ENCODE data around the gene SMIM13.

The SMIM13 gene

DNA sequence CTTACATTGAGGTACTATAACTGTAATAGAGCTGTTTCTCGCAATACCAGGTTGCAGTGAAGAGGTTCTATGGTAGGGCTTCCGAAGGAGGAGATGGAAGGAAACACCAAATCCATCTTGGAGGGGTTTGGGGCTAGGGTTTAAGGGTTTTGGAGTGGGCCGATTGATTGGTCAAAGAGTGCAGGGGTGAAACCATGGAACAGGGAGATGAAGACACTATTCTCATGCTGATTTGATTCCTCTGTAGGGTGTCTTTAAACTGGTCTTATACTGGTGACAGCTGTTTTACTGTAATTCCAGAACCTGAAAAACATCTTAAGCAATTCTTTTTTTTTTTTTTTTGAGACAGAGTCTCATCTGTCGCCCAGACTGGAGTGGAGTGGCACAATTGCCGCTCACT lies 7.8 kb downstream of the SMIM13 start:
- no peak overlapping the region for H3K4me2 ChIP-seq (ENCODE audit: low read length)
- no peaks in the 10 kb centered on the region for H3K4me1 ChIP-seq (ENCODE audit: control insufficient read depth, low read length)
- H3F3A ChIP-seq (ENCODE audit: control insufficient read depth, insufficient read depth): no peaks in the 10 kb centered on the region
- no peak for TF ChIP-seq EZH2phosphoT487 (IDR thresholded peaks at IDR 0.05; ENCODE audit: borderline replicate concordance, low read length)
- no peak for TF ChIP-seq CTCF (IDR thresholded peaks at IDR 0.05; ENCODE audit: low read depth, low read length, poor library complexity, severe bottlenecking)
- H3K27me3 ChIP-seq (ENCODE audit: control insufficient read depth, low read length): no peaks in the 10 kb centered on the region
- peaks cover 100% of the 10 kb centered on the region for H3K79me2 ChIP-seq (ENCODE audit: control insufficient read depth, low read length)
- no peaks in the 10 kb centered on the region for H3K9me2 ChIP-seq (replicated peaks; ENCODE audit: control insufficient read depth, low read length)
- H4K20me1 ChIP-seq (ENCODE audit: control insufficient read depth, insufficient read depth, low read depth, low read length): 0 out of 2 replicates have a peak, but pooled peaks cover 1% of the 10 kb centered on the region
- no peak overlapping the region for H3K4me3 ChIP-seq (ENCODE audit: low read length)
- no peaks in the 10 kb centered on the region for H3K9me3 ChIP-seq (ENCODE audit: control insufficient read depth, insufficient read depth, low read length)
- peaks cover 13% of the 10 kb centered on the region for H3K36me3 ChIP-seq (ENCODE audit: control insufficient read depth, low read length)
- no peak overlapping the region for H3K27ac ChIP-seq (ENCODE audit: low read depth, low read length)

- TF ChIP-seq CTCF (IDR thresholded peaks at IDR 0.05; ENCODE audit: low read depth, low read length, poor library complexity, severe bottlenecking) (no peak), EZH2phosphoT487 (IDR thresholded peaks at IDR 0.05; ENCODE audit: borderline replicate concordance, low read length) (no peak)
- Histone ChIP-seq H3K27me3 (ENCODE audit: control insufficient read depth, low read length) (no peaks in the 10 kb centered on the region), H4K20me1 (ENCODE audit: control insufficient read depth, insufficient read depth, low read depth, low read length) (peaks cover 13% of the 10 kb centered on the region; the same call in 1 of the 2 replicates), H3K4me1 (ENCODE audit: control insufficient read depth, low read length) (no peaks in the 10 kb centered on the region), H3K79me2 (ENCODE audit: control insufficient read depth, low read length) (peaks cover 100% of the 10 kb centered on the region), H3K27ac (ENCODE audit: low read depth, low read length) (no peak overlapping the region), H3K4me3 (ENCODE audit: low read length) (no peak overlapping the region), H3K9me3 (ENCODE audit: control insufficient read depth, insufficient read depth, low read length) (no peaks in the 10 kb centered on the region), H3F3A (ENCODE audit: control insufficient read depth, insufficient read depth) (no peaks in the 10 kb centered on the region), H3K4me2 (ENCODE audit: low read length) (no peak overlapping the region), H3K36me3 (ENCODE audit: control insufficient read depth, low read length) (peaks cover 9% of the 10 kb centered on the region), H3K9me2 (replicated peaks; ENCODE audit: control insufficient read depth, low read length) (no peaks in the 10 kb centered on the region)
These were observed 9.4 kb downstream of the SMIM13 start for GRCh38 chr6:11103065-11103464.

DNA sequence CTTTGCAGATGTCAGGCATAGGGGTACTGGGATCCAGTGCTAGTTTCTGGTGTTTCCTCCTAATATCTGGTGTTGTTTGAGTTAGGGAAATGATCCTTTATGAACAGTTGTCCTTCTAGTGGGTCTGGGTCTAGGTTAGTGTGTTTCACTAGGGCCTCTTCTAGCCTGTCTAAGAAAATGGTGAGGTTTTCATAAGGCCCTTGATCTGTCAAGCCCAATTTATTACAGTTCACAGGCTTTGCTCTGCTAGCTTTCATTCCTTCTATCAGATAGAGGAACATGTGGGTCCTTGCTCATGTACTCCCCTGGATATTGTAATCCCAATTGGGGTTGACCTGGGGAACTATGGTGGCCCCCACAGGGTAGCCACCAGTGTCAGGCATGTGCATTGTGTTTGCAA lies 15.1 kb downstream of the SMIM13 start:
- no peak overlapping the region for H3K27ac ChIP-seq (ENCODE audit: low read depth, low read length)
- H3K27me3 ChIP-seq (ENCODE audit: control insufficient read depth, low read length): no peaks in the 10 kb centered on the region
- peaks cover 4% of the 10 kb centered on the region; the same call in 1 of the 2 replicates for H3F3A ChIP-seq (ENCODE audit: control insufficient read depth, insufficient read depth)
- no peaks in the 10 kb centered on the region; the same call in 1 of the 2 replicates for H3K36me3 ChIP-seq (ENCODE audit: control insufficient read depth, low read length)
- H3K79me2 ChIP-seq (ENCODE audit: control insufficient read depth, low read length): peaks cover 86% of the 10 kb centered on the region
- TF ChIP-seq CTCF (IDR thresholded peaks at IDR 0.05; ENCODE audit: low read depth, low read length, poor library complexity, severe bottlenecking) (no peak), EZH2phosphoT487 (IDR thresholded peaks at IDR 0.05; ENCODE audit: borderline replicate concordance, low read length) (no peak)
- H3K4me2 ChIP-seq (ENCODE audit: low read length): no peak overlapping the region
- H3K9me2 ChIP-seq (replicated peaks; ENCODE audit: control insufficient read depth, low read length): no peaks in the 10 kb centered on the region
- H4K20me1 ChIP-seq (ENCODE audit: control insufficient read depth, insufficient read depth, low read depth, low read length): peaks cover 16% of the 10 kb centered on the region; the same call in 1 of the 2 replicates
- H3K4me1 ChIP-seq (ENCODE audit: control insufficient read depth, low read length): no peaks in the 10 kb centered on the region
- H3K9me3 ChIP-seq (ENCODE audit: control insufficient read depth, insufficient read depth, low read length): no peaks in the 10 kb centered on the region
- H3K4me3 ChIP-seq (ENCODE audit: low read length): no peak overlapping the region

All from DOHH2 (cell line).